LHCN-M2 (cell line): ENCODE results near the gene ATP6V1F. TPM values are rescaled to one million over a fixed set of nuclear protein-coding genes. Genes with fewer than 3 reads are reported as not detected.
A peak's percentile ranks its signal among the peaks of the same experiment; 100 is the strongest.
"Not testable (repeated sequence)": the region's sequence is repeated elsewhere in the genome, so short reads cannot be mapped to it uniquely, and the experiment has no call there.

ENCODE experiments used
- DNase-seq: peaks from one replicate; pipeline ENCODE4 v3.0.0-alpha.2; 2012; ENCODE audit warnings: low read depth
- total RNA-seq: library from RNA; depleted of rRNA; stranded (reverse); fragments of >200 nt; gene quantifications from 2 replicates; pipeline ENCODE4 v1.2.3, GENCODE V29; 2014

ATP6V1F gene
- total RNA-seq, 1 experiment from 2014 or later = 211 TPM

GRCh38 chr7:128900237-128900636, 37.6 kb downstream of the ATP6V1F start:
- no peak for DNase-seq

GRCh38 chr7:128902761-128903585, 40.3 kb downstream of the ATP6V1F start:
- DNase-seq = peak; percentile 55

GRCh38 chr7:128903621-128904361, 41.1 kb downstream of the ATP6V1F start:
- no peak for DNase-seq

- peak; percentile 64 for DNase-seq
Observed at GRCh38 chr7:128904381-128905197, 41.9 kb downstream of the ATP6V1F start.

- no peak for DNase-seq
Observed at GRCh38 chr7:128906001-128906765, 43.5 kb downstream of the ATP6V1F start.

GRCh38 chr7:128906766-128907559, 44.3 kb downstream of the ATP6V1F start:
- no peak for DNase-seq

GRCh38 chr7:128908750-128909624, 46.3 kb downstream of the ATP6V1F start:
- DNase-seq = no peak

GRCh38 chr7:128909625-128910568, 47.2 kb downstream of the ATP6V1F start:
- DNase-seq = no peak

- DNase-seq = no peak
Observed at GRCh38 chr7:128910569-128910945, 47.9 kb downstream of the ATP6V1F start, which contains the start of gene KCP. Gene KCP, minus strand, starts transcription at chr7:128910709. Its CDS starts 33 bp downstream, at chr7:128910676.

- no peak for DNase-seq
Observed at GRCh38 chr7:128911423-128912031, 48.9 kb downstream of the ATP6V1F start.

- no peak for DNase-seq
Observed at GRCh38 chr7:128912281-128912680, 49.6 kb downstream of the ATP6V1F start.

GRCh38 chr7:128912709-128913495, 50.2 kb downstream of the ATP6V1F start:
- not testable (repeated sequence) for DNase-seq

GRCh38 chr7:128913870-128914565, 51.4 kb downstream of the ATP6V1F start:
- DNase-seq = no peak

- no peak for DNase-seq
Observed at GRCh38 chr7:128914566-128915151, 52.0 kb downstream of the ATP6V1F start.

- no peak for DNase-seq
Observed at GRCh38 chr7:128915271-128915819, 52.7 kb downstream of the ATP6V1F start.
